Esophagus muscularis mucosa (tissue), 4 donors: Measurements from ENCODE around the gene NFKB2.

Experiments used
- CTCF ChIP-seq, 3 experiments: fragments of 200-600 bp in 2 of 3; fragments of 450-650 bp in 1 of 3; sonication (generic) in 2 of 3; IDR thresholded peaks; one replicate each; pipeline ENCODE4 v1.5.1; 2017 to 2019; ENCODE audit warnings: antibody characterized with exemption in 3 of 3, mild to moderate bottlenecking in 2 of 3, moderate library complexity in 1 of 3
- EP300 ChIP-seq: sonication (generic); formaldehyde crosslinking; IDR thresholded peaks from one replicate; pipeline ENCODE4 v1.6.1; 2017; ENCODE audit warnings: antibody characterized with exemption
- POLR2AphosphoS5 ChIP-seq, 2 donors: sonication (generic); formaldehyde crosslinking; IDR thresholded peaks; one replicate each; pipeline ENCODE4 v1.6.1; 2017; ENCODE audit warnings: antibody characterized with exemption in 2 of 2

DNA sequence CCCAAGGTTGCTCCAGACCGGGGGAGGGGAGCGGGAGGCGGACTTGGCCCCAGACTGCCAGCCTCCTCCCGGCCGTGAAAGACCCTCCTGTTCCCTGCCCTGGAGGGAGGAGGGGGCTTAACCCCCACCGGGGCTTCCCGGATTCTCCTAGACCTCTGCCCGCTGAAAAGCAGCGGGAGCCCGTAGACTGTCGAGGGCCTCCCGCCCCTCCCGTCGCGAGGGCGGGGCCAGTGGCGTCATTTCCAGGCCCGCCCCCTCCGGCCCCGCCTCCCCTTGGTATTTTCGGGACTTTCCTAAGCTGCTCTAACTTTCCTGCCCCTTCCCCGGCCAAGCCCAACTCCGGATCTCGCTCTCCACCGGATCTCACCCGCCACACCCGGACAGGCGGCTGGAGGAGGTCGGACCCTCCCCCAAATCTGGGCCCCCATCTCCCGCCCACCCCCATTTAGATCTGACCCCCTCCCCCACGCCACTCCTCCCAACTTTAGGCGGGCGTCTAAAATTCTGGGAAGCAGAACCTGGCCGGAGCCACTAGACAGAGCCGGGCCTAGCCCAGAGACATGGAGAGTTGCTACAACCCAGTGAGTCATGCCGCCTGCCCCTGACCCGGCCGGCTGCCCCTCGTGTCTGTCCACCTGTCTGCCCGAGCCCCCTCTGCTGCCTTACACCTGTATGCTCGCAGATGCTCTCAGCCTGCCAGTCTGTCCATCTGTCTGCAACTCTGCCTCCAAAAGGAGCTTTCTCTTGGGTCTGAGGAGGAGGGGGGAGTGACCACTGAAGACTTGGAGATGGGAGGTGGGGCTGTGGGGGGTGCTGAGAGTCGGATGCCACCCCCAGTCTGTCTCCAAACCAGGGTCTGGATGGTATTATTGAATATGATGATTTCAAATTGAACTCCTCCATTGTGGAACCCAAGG lies at the start of gene NFKB2:
- TF ChIP-seq CTCF (IDR thresholded peaks at IDR 0.05), result no peak
- TF ChIP-seq EP300, result peak; percentile 43
- TF ChIP-seq POLR2AphosphoS5 (IDR thresholded peaks at IDR 0.05), result peak; percentile 90 to 93
